Stimulated activated memory B cell treated with anti-CD40 and anti-IgM and Interleukin-4, amounts not matched to agents 10 μg/mL and 1 μg/mL and 100 μg/mL, for 72 hours (primary cell): ENCODE measurements around the gene USP37.
"Not testable (repeated sequence)": the region's sequence is repeated elsewhere in the genome, so short reads cannot be mapped to it uniquely, and the experiment has no call there.

Source experiments
- ATAC-seq: fragments of 150-1000 bp; cut with Tn5 transposase; 2 replicates; pipeline ENCODE4 v1.10.0; 2021
- H3K27ac Mint-ChIP-seq: one replicate; pipeline ENCODE4 v1.8.0; 2022; ENCODE audit warnings: mild to moderate bottlenecking, mixed read lengths
- H3K27me3 Mint-ChIP-seq: one replicate; pipeline ENCODE4 v1.8.0; 2022; ENCODE audit warnings: mixed read lengths
- H3K36me3 Mint-ChIP-seq: one replicate; pipeline ENCODE4 v1.8.0; 2022; ENCODE audit warnings: mixed read lengths
- H3K4me1 Mint-ChIP-seq: one replicate; pipeline ENCODE4 v1.8.0; 2022; ENCODE audit warnings: mixed read lengths
- H3K4me3 Mint-ChIP-seq: one replicate; pipeline ENCODE4 v1.8.0; 2022; ENCODE audit warnings: mild to moderate bottlenecking, moderate library complexity, mixed read lengths
- H3K9me3 Mint-ChIP-seq: one replicate; pipeline ENCODE4 v1.8.0; 2022; ENCODE audit warnings: mixed read lengths

The USP37 gene

DNA sequence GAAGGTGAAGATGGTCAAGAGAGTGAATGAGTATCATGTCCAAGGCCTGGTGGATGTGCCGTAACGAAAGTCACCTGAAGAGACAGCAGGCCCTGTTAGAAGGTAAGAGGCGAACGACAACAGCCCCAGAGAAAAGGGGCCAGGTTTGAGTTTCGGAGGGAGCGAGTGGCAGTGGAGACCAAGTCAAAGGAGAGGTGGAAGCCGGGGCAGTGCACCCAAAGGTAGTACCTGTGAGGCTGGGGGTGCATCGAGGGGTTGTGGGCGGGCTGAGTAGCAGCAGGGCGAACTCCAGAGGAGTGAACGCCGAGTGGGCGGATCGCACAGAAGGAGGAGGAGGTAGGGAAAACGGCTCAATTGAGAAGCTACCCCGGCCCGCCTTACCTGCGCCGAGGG is 358 bp downstream of the USP37 start:
- H3K27ac Mint-ChIP-seq, result peak overlapping the region; percentile 94
- no peaks in the 10 kb centered on the region for H3K9me3 Mint-ChIP-seq
- peaks cover 31% of the 10 kb centered on the region for H3K36me3 Mint-ChIP-seq
- no peaks in the 10 kb centered on the region for H3K27me3 Mint-ChIP-seq
- peaks cover 63% of the 10 kb centered on the region for H3K4me1 Mint-ChIP-seq
- ATAC-seq, result peak; percentile 67
- H3K4me3 Mint-ChIP-seq, result peak overlapping the region; percentile 89

- peaks cover 33% of the 10 kb centered on the region for H3K36me3 Mint-ChIP-seq
- peak overlapping the region; percentile 89 for H3K4me3 Mint-ChIP-seq
- no peaks in the 10 kb centered on the region for H3K9me3 Mint-ChIP-seq
- H3K4me1 Mint-ChIP-seq, result peaks cover 52% of the 10 kb centered on the region
- H3K27ac Mint-ChIP-seq, result peak overlapping the region; percentile 94
- no peaks in the 10 kb centered on the region for H3K27me3 Mint-ChIP-seq
- ATAC-seq, result no peak
Observed at GRCh38 chr2:218566296-218566695, 1.9 kb downstream of the USP37 start.

DNA sequence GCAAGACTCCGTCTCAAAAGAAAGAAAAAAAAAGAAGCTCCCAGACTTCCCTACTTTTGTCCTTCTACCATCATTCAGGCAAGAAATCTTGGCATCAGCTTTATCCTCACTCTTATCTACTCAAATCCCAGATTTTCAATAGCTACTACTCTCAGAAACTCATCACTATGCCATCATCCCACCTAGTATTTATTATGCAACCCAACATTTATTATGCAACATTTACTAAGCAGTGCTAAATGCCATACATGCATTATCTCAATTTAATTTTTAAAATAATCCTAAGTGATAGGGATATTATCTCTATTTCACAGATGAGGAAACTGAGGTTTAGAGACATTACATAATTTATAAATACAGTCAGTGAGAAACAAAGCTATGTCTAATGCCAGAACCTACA is 4.1 kb downstream of the USP37 start:
- no peak overlapping the region for H3K4me3 Mint-ChIP-seq
- H3K27me3 Mint-ChIP-seq, result no peaks in the 10 kb centered on the region
- ATAC-seq, result no peak
- peaks cover 38% of the 10 kb centered on the region for H3K36me3 Mint-ChIP-seq
- H3K27ac Mint-ChIP-seq, result no peak overlapping the region
- H3K4me1 Mint-ChIP-seq, result peaks cover 32% of the 10 kb centered on the region
- H3K9me3 Mint-ChIP-seq, result no peaks in the 10 kb centered on the region

- H3K36me3 Mint-ChIP-seq, result peaks cover 34% of the 10 kb centered on the region
- H3K4me3 Mint-ChIP-seq, result no peak overlapping the region
- no peaks in the 10 kb centered on the region for H3K9me3 Mint-ChIP-seq
- no peaks in the 10 kb centered on the region for H3K27me3 Mint-ChIP-seq
- no peak for ATAC-seq
- H3K27ac Mint-ChIP-seq, result no peak overlapping the region
- peaks cover 4% of the 10 kb centered on the region for H3K4me1 Mint-ChIP-seq
Observed at GRCh38 chr2:218558986-218559385, 9.2 kb downstream of the USP37 start.

DNA sequence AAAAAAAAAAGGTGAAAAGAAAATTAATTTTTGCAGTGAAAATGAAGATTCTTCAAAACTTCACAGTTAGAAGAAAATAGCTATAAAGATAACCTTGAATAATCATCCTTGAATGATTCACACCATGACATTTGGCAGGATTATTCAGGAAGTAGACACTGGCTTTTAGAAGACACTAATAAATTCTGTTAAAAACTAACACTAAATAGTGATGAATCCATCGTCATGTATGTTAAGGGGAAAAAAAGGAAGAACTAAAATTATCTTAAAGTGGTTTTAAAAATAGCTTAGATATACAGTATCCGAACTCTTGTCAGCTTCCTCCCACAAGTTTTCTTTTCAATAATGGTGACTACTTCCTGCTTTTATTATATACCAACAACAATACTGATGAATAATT is 10.2 kb downstream of the USP37 start:
- Mint-ChIP-seq H3K27ac (no peak overlapping the region), H3K4me1 (no peaks in the 10 kb centered on the region), H3K27me3 (no peaks in the 10 kb centered on the region), H3K36me3 (peaks cover 34% of the 10 kb centered on the region), H3K9me3 (no peaks in the 10 kb centered on the region), H3K4me3 (no peak overlapping the region)
- no peak for ATAC-seq

- ATAC-seq, result no peak
- H3K27me3 Mint-ChIP-seq, result no peaks in the 10 kb centered on the region
- H3K4me1 Mint-ChIP-seq, result no peaks in the 10 kb centered on the region
- H3K27ac Mint-ChIP-seq, result no peak overlapping the region
- H3K9me3 Mint-ChIP-seq, result no peaks in the 10 kb centered on the region
- H3K4me3 Mint-ChIP-seq, result no peak overlapping the region
- H3K36me3 Mint-ChIP-seq, result peaks cover 44% of the 10 kb centered on the region
Observed at GRCh38 chr2:218555527-218555926, 12.6 kb downstream of the USP37 start.

GRCh38 chr2:218554225-218554624 is 13.9 kb downstream of the USP37 start:
- not testable (repeated sequence) for H3K9me3 Mint-ChIP-seq, H3K4me3 Mint-ChIP-seq

DNA sequence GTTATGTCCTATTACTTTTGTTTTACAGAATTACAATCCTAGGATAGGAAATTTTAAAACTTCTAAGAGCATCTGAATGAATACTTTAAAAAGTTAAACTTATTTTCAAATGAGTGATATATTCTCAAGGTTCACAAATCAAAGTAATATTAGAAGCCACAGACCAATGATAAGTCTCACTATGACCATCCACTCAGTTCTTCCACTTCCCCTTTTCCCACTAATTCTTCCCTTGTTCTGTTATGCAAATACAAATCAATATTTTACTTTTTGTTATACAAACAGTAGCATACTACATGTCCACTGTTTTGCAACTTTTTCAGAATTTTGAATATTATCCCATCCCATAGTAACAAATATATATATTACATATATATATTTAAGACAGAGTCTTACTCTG is 20.2 kb downstream of the USP37 start:
- Mint-ChIP-seq H3K27me3 (no peaks in the 10 kb centered on the region), H3K9me3 (no peaks in the 10 kb centered on the region), H3K27ac (no peak overlapping the region), H3K4me1 (peaks cover 12% of the 10 kb centered on the region), H3K36me3 (peaks cover 55% of the 10 kb centered on the region), H3K4me3 (no peak overlapping the region)
- ATAC-seq, result no peak

More at GRCh38 chr2:218554225-218554624, 13.9 kb downstream of the USP37 start:
- H3K27ac Mint-ChIP-seq, H3K27me3 Mint-ChIP-seq, ATAC-seq, H3K4me1 Mint-ChIP-seq: not testable (repeated sequence)
- H3K36me3 Mint-ChIP-seq, result peaks cover 37% of the 10 kb centered on the region

DNA sequence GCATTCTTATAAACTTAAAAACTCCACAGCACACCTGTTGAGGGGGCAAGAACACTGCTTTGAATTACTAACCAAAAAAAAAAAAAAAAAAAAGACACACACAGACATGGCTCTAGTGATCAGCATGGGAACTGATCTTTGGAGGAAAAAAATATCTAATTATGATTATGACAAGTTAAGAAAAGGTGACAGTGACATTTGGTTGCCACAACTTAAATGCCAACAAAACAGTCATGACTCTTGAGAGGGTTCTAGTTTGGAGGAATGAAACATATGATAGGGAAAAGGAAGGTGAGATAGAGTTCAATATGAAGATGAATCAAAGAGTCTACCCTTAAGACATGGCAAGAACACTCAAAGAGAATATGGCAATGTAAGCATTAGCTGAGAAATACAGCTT is 20.6 kb downstream of the USP37 start:
- peak; percentile 39 for ATAC-seq
- H3K4me1 Mint-ChIP-seq, result peaks cover 12% of the 10 kb centered on the region
- no peak overlapping the region for H3K4me3 Mint-ChIP-seq
- no peaks in the 10 kb centered on the region for H3K9me3 Mint-ChIP-seq
- peak overlapping the region; percentile 50 for H3K27ac Mint-ChIP-seq
- no peaks in the 10 kb centered on the region for H3K27me3 Mint-ChIP-seq
- H3K36me3 Mint-ChIP-seq, result peaks cover 51% of the 10 kb centered on the region

GRCh38 chr2:218546012-218546411 is 22.1 kb downstream of the USP37 start:
- Mint-ChIP-seq H3K4me1 (peaks cover 12% of the 10 kb centered on the region), H3K27ac (no peak overlapping the region), H3K4me3 (no peak overlapping the region), H3K9me3 (no peaks in the 10 kb centered on the region), H3K27me3 (no peaks in the 10 kb centered on the region), H3K36me3 (peaks cover 51% of the 10 kb centered on the region)
- ATAC-seq, result no peak

DNA sequence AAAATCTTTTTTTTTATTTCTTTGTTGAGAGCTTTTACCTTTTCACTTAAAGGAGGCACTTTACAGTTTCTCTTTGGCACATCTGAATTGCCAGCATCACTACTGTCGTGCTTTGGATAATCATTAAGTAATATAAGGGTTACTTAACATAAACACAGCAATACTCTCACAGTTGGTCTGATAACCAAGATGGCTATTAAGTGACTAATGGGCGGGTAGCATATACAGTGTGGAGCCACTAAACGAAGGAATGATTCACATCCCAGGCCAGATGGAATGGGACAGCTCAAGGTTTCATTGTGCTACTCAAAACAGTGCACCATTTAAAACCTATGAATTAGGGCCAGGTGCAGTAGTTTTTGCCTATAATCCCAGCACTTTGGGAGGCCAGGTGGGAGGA is 28.1 kb downstream of the USP37 start:
- no peaks in the 10 kb centered on the region for H3K4me1 Mint-ChIP-seq
- H3K27ac Mint-ChIP-seq, result no peak overlapping the region
- no peak overlapping the region for H3K4me3 Mint-ChIP-seq
- no peak for ATAC-seq
- H3K36me3 Mint-ChIP-seq, result peaks cover 52% of the 10 kb centered on the region
- H3K27me3 Mint-ChIP-seq, result no peaks in the 10 kb centered on the region
- H3K9me3 Mint-ChIP-seq, result no peaks in the 10 kb centered on the region

- no peak overlapping the region for H3K4me3 Mint-ChIP-seq
Observed at GRCh38 chr2:218536804-218537494, 31.2 kb downstream of the USP37 start.

DNA sequence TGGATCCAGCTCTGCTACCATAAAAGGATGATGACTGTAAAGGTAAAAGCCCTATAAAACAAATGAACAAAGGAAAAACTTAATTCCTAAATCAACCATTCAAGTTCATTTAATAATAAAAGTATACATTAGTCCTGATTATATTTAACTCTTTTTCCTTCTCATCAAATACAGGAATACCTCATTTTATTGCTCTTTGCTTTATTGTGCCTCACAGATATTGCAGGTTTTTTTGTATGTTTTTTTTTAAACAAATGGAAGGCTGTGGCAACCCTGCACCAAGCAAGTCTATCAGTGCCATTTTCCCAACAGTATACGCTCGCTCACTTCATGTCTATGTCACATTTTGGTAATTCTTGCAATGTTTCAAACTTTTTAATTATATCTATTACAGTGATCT is 38.2 kb downstream of the USP37 start:
- Mint-ChIP-seq H3K4me1 (no peaks in the 10 kb centered on the region), H3K9me3 (peaks cover 4% of the 10 kb centered on the region), H3K36me3 (peaks cover 76% of the 10 kb centered on the region)

More at GRCh38 chr2:218536804-218537494, 31.2 kb downstream of the USP37 start:
- Mint-ChIP-seq H3K9me3 (no peaks in the 10 kb centered on the region), H3K27ac (no peak overlapping the region), H3K36me3 (peaks cover 57% of the 10 kb centered on the region), H3K27me3 (no peaks in the 10 kb centered on the region), H3K4me1 (no peaks in the 10 kb centered on the region)
- no peak for ATAC-seq

GRCh38 chr2:218528409-218528808 is 39.7 kb downstream of the USP37 start:
- peaks cover 90% of the 10 kb centered on the region for H3K36me3 Mint-ChIP-seq
- H3K27me3 Mint-ChIP-seq, H3K9me3 Mint-ChIP-seq, H3K4me3 Mint-ChIP-seq, H3K27ac Mint-ChIP-seq, ATAC-seq, H3K4me1 Mint-ChIP-seq: not testable (repeated sequence)

More for the DNA sequence above, 38.2 kb downstream of the USP37 start:
- ATAC-seq, result no peak
- H3K27me3 Mint-ChIP-seq, result no peaks in the 10 kb centered on the region
- no peak overlapping the region for H3K4me3 Mint-ChIP-seq
- no peak overlapping the region for H3K27ac Mint-ChIP-seq

GRCh38 chr2:218523651-218524050 is 44.5 kb downstream of the USP37 start:
- peaks cover 4% of the 10 kb centered on the region for H3K9me3 Mint-ChIP-seq
- no peak for ATAC-seq
- no peak overlapping the region for H3K27ac Mint-ChIP-seq
- H3K4me3 Mint-ChIP-seq, result no peak overlapping the region
- no peaks in the 10 kb centered on the region for H3K4me1 Mint-ChIP-seq
- no peaks in the 10 kb centered on the region for H3K27me3 Mint-ChIP-seq
- peaks cover 76% of the 10 kb centered on the region for H3K36me3 Mint-ChIP-seq

GRCh38 chr2:218518876-218519275 is 49.3 kb downstream of the USP37 start:
- H3K4me3 Mint-ChIP-seq, result no peak overlapping the region
- H3K4me1 Mint-ChIP-seq, result peaks cover 6% of the 10 kb centered on the region
- no peak overlapping the region for H3K27ac Mint-ChIP-seq
- H3K36me3 Mint-ChIP-seq, result peaks cover 64% of the 10 kb centered on the region
- ATAC-seq, result no peak
- H3K27me3 Mint-ChIP-seq, result no peaks in the 10 kb centered on the region
- no peaks in the 10 kb centered on the region for H3K9me3 Mint-ChIP-seq
